ENCODE measurements around the gene PIKFYVE.
"Not testable (repeated sequence)": the region's sequence is repeated elsewhere in the genome, so short reads cannot be mapped to it uniquely, and the experiment has no call there.

The PIKFYVE gene

DNA sequence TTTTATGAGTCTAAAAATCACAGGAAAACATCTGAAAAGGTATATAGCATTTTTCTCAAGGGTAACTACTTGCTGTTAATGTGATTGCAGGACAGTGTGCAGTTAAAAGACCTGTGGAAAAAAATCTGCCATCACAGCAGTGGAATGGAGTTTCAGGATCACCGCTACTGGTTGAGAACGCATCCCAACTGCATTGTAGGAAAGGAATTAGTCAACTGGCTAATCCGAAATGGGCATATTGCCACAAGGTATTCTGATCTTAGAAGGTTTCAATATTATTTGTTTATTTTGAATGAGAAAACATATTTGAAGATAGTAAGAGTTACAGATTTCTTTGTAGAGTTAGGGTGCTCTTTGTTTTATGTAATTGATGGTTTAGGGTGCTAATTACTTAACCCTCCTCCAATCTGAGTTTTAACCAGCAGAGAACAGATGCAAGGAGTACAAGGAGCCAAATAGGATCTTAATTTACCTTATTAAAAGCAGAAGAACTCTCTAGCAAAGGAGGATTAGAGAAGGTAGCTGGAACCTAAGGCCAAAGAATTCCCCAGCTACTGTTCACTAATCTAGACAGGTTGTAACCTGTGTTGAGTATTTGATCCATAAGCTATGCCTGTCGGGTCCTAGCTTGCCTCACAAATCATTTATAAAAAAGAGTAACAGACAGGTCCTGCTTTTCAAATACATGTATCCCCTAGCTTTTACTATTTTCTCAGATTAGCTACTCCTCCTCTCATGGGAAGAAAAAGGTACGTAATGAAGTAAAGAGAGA, 35.0 kb downstream of the PIKFYVE start:
- peak; percentile 43 for DNase-seq (ENCODE audit: low spot score)

DNA sequence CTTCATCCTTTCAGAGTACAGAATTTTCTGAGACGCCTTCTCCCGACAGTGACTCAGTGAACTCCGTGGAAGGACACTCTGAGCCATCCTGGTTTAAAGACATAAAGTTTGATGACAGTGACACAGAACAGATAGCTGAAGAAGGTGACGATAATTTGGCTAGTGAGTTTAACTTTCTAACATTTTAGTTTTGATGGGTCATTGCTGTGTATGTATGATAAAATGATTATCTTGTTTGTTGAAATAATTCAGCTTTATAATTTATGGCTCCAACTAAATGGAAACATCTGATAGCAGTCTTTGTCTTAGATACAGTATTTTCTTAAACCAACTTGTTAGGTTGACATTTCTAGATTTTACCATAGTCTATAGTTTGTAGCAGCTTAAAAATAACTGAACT, 38.1 kb downstream of the PIKFYVE start:
- no peak for DNase-seq (ENCODE audit: low spot score)

DNA sequence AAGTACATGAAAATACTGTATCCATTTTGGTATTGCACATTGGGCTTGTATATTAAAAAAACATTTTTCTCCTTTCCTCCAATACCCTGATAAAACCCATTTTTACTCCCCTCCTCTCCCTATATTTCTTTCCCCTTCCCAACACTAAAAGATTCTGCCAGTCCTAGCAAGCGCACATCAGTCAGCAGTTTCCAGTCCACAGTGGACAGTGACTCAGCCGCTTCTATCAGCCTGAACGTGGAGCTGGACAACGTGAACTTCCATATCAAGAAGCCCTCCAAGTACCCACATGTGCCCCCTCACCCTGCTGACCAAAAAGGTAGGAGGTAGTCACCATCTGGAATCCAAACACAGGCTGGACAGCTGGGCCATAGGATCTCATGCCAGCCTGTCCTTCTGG, 38.6 kb downstream of the PIKFYVE start:
- no peak for DNase-seq (ENCODE audit: low spot score)

- no peak for DNase-seq (ENCODE audit: low spot score)
Measured at GRCh38 chr2:208306291-208306690, 40.2 kb downstream of the PIKFYVE start.

DNA sequence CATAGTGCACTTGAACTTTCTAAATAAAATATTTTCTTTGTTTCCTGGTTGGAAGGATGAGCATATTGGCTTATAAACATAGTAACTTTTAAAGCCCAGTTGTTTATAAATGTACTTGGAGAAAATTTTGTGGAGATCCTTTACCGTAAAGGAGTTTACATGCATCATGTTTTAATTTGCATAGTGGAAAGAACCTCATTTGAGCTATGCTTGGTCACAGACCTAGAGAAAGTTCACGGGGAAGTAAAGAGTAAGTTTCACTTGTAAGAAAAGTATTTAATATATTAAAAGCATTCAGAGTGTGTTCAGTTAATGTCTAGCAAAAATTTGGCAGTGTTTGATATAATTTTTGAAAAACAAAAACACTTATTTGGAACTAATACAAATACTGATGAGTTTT, 45.3 kb downstream of the PIKFYVE start:
- no peak for DNase-seq (ENCODE audit: low spot score)

GRCh38 chr2:208311954-208312353, 45.9 kb downstream of the PIKFYVE start:
- no peak for DNase-seq (ENCODE audit: low spot score)

- DNase-seq (ENCODE audit: low spot score): no peak
Measured at GRCh38 chr2:208315081-208315788, 49.2 kb downstream of the PIKFYVE start.

- no peak for DNase-seq (ENCODE audit: low spot score)
Measured at GRCh38 chr2:208318127-208318526, 52.1 kb downstream of the PIKFYVE start.

GRCh38 chr2:208319391-208319790, 53.3 kb downstream of the PIKFYVE start:
- no peak for DNase-seq (ENCODE audit: low spot score)

DNA sequence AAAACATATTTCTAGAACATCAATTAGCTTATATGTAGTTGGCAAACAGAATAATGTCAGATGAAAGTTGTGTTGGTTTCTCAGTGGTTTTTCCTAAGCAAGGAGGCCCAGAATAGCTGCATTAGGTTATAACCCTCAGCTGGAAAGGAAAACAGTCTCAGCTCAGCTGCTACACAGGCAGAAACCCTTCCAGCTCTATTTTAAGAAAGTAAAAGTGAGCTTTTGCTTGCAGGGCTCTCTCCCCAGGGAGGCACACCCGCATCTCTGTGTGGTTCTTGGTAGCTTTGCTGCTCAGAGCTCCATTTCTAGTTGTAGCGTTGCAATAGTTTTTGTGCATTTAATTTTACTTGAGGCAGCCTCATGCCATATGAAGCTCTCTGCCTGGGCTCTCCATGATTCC, 54.6 kb downstream of the PIKFYVE start:
- no peak for DNase-seq (ENCODE audit: low spot score)

DNA sequence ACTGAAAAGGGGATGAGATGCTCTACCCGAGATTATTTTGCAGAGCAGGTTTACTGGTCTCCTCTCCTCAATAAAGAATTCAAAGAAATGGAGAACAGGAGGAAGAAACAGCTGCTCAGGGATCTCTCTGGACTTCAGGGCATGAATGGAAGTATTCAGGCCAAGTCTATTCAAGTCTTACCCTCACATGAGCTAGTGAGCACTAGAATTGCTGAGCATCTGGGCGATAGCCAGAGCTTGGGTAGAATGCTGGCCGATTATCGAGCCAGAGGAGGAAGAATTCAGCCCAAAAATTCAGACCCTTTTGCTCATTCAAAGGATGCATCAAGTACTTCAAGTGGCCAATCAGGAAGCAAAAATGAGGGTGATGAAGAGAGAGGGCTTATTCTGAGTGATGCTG, 60.0 kb downstream of the PIKFYVE start:
- no peak for DNase-seq (ENCODE audit: low spot score)

- no peak for DNase-seq (ENCODE audit: low spot score)
Measured at GRCh38 chr2:208329485-208329884, 63.4 kb downstream of the PIKFYVE start.

DNA sequence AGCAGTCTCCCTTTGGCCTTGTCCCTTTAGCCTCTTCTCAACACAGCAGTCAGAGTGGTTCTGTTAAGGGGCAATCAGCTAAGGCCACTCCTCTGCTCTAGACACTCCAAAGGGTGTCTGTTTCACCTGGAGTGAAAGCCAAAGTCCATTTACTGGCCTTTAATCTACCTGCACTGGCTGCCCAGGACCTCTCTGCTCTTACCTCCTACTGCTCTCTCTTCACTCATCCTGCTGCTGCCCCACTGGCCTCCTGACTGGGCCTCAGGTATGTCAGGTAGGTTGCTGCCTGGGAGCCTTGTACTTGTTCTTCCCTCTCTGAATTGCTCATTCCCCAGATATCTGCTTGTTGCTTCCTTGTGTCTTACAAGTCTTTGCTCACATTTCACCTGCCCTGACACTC, 68.2 kb downstream of the PIKFYVE start:
- DNase-seq (ENCODE audit: low spot score): no peak

DNA sequence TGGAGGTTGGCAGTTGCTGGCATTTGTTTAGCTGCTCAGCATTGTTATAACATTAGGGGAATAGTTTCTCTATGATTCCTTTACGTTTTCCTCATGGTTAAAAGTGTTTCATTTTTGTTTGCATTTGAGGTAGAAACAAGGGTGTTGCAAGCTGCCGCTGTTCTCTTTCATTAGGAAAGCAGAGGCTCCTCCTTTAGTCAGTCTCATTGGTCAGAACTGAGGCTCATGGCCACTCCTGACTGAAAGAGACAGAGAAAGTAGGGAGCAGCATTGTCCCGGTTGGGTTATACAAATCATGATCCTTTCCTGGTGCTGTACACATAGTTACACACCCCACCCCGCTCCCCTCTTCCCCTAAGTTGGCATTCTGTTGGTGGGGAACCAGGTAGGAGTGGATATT, 80.7 kb downstream of the PIKFYVE start:
- no peak for DNase-seq (ENCODE audit: low spot score)

GRCh38 chr2:208350610-208351009, 84.6 kb downstream of the PIKFYVE start:
- DNase-seq (ENCODE audit: low spot score): no peak

DNA sequence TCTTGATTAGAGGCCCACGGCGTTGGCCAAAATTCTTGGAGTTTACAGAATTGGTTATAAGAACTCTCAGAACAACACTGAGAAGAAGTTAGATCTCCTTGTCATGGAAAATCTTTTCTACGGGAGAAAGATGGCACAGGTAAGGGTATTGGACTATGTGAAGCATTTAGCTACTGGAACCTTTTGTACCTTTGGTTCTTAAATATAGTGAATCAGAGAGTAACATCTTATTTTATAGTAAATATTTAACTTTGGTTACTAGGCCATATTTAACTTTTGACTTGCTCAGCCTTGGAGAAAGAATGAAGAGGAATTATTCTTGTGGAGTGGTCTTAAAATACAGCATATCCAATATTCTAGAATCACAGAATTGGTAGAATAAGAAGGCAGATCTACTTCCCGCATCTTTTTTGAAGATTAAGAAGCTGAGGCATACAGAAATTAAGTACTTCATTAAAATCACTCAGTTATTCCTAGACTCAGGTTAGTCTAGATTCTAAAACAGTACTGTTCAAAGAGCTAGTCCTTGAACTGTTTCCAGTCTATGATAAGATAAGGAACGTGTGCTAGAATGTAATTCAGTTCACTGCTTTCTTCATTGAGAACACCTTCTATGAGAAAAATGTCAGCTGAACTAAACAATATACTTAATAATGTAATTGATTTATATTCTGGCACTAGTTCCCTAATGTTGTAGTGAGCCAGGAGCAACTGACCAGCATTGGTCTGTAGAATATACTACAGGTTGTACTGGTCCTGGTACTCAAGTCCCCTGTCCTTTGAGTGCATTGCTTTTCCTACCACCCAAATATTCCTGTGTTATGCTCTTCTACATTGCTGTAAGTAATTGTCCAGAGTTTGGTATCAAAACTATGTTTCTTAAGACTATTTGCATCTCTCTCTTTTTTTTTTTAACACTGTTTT, 86.9 kb downstream of the PIKFYVE start:
- no peak for DNase-seq (ENCODE audit: low spot score)

DNA sequence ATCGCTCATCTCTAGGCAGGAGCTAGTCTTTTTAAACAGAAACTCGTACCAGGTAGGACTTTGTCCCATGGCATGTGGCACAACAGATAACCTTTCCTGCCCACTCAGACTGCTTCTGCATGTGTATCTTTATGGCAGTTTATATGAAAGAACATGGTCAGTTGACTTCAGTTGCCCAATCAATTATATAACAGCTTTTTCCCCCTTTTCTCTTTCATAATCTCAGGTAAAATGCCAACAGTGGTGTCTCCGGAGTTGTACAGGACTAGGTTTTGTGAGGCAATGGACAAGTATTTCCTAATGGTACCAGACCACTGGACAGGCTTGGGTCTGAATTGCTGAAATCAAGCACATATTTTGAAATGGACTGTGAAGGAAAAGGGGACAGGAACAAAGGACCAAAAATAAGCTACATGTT, 88.9 kb downstream of the PIKFYVE start:
- DNase-seq (ENCODE audit: low spot score): no peak

DNA sequence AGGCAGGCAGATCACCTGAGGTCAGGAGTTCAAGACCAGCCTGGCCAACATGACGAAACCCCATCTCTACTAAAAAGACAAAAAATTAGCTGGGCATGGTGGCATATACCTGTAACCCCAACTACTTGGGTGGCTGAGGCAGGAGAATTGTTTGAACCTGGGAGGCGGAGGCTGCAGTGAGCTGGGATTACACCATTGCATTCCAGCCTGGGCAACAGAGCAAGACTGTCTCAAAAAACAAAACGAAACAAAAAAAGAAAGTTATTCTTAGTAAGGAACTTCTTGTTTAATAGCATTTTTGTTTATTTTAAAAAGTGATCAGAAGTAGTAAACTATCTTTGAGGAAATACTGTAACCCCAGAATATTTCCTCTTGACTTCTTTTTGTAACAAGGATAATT, 90.4 kb downstream of the PIKFYVE start:
- not testable (repeated sequence) for DNase-seq (ENCODE audit: low spot score)

DNA sequence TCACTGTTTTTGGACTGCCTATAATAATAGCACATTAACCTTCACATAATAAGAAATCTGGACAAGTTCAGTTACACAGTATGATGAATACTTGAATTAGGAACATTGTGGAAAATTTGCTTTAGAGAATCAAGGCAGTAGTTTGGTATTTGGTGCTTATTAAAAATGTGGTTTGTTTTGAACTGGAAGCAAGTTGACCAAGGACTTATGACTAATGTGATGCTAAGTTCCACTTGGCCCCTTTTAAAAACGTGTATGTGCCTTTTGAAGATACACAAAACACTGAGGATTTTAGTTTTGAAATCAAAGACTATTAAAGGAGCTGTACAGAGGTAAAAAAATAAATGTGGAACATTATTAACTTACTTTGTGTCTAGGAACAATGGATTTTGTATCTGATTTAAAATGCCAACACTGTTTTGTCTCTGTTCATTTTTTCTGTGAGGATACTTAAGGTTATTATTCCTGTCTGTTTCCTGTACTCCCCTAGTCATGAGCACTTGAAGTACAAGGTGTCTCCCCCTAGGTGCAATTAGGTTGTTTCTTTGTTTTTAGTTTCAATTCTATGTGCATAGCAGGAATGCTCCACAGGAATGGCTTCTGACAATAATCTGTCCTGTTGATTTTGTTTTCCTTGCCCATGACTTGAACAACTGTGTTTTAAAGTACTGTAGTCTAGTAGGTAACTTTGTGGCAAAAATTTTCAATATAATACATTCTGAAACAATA, 91.0 kb downstream of the PIKFYVE start:
- no peak for DNase-seq (ENCODE audit: low spot score)

DNA sequence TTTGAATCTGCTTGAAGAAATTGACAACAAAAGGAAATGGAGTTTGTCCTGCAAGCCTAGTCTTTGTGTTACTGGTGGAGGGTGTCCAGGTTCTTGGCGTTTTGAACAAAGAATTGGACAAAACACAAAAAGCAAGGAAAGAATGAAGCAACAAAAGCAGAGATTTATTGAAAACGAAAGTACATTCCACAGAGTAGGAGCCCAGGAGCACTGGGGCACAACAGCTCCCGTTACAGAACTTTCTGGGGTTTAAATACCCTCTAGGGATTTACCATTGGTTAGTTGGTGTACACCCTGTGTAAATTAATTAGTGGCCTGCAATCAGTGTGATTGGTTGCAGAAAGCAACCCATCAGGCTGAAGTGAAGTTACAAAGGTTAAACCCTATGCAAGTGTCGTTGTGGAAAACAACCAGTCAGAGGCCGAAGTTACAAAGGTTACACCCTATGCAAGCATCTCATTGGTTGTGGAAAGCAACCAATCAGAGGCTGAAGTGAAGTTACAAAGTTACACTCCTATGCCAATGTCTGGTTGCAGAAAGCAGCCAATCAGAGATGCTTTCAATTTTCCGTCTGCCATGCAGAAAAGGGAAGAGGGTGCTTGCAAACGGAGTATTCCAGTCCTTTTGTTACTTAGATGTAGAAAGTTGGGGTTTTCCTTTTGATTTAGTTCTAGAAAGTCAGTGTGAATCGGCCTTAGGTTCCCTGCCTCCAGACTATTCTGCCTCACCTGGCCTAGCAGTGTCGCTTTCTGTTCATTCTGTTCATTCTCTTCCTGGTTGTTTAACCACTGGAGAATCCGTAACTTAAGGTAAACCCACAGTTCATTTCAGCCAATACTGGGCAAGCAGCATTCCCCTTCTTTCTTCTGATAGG, 92.9 kb downstream of the PIKFYVE start:
- DNase-seq (ENCODE audit: low spot score): no peak

- DNase-seq (ENCODE audit: low spot score): peak; percentile 10
Measured at GRCh38 chr2:208359632-208359986, 93.6 kb downstream of the PIKFYVE start.
